B cell (primary cell): Measurements from ENCODE around the gene TMEM219. TPM values are rescaled to one million over a fixed set of nuclear protein-coding genes. Genes with fewer than 3 reads are reported as not detected.

Source experiments
- ATAC-seq: fragments of 200-7000 bp; cut with Tn5 transposase; one replicate; pipeline ENCODE4 v1.10.0; 2021; ENCODE audit warnings: low read depth, mild to moderate bottlenecking, moderate number of reproducible peaks, moderate library complexity
- CTCF ChIA-PET: fragments of 350-600 bp; sonication (Branson Sonifier 250); formaldehyde crosslinking; loops from one replicate; lab custom pipeline; 2021; ENCODE audit warnings: antibody characterized with exemption, inconsistent platforms; lab: Charles Lee
- POLR2A ChIA-PET: fragments of 350-600 bp; sonication (Branson Sonifier 250); formaldehyde crosslinking; loops from one replicate; lab custom pipeline; 2021; ENCODE audit warnings: antibody characterized with exemption; lab: Charles Lee
- DNase-seq: peaks from one replicate; pipeline ENCODE4 v3.0.0; 2013
- H2AFZ ChIP-seq: 2 replicates; pipeline ENCODE4 v1.6.1; 2012; ENCODE audit warnings: mild to moderate bottlenecking, low read depth, low read length; ENCODE audit not compliant: insufficient read depth, poor library complexity, severe bottlenecking
- H3K27ac ChIP-seq, 2 donors: 1 replicate in 1 of 2; 2 replicates in 1 of 2; pipeline ENCODE4 v1.5.1; 2012 to 2013; ENCODE audit warnings: low read length in 2 of 2, mild to moderate bottlenecking in 2 of 2, moderate library complexity in 1 of 2
- H3K27me3 ChIP-seq, 4 experiments: fragments of 200-600 bp in 1 of 4; sonication (generic) in 1 of 4; replicated peaks in 1 of 4; 1 replicate in 2 of 4; 2 replicates in 2 of 4; pipeline versions ENCODE4 v1.6.1 to v1.7.0; 2013 to 2016; ENCODE audit warnings: low read length in 3 of 4, mild to moderate bottlenecking in 2 of 4, mixed read lengths in 1 of 4, moderate library complexity in 1 of 4; ENCODE audit not compliant: insufficient read depth in 4 of 4, control insufficient read depth in 3 of 4; ENCODE audit errors: control extremely low read depth in 1 of 4
- H3K36me3 ChIP-seq, 2 experiments: replicated peaks in 1 of 2; 1 replicate in 1 of 2; 2 replicates in 1 of 2; pipeline versions ENCODE4 v1.6.1 to v1.7.1; 2013; ENCODE audit warnings: low read length in 1 of 2; ENCODE audit not compliant: insufficient read depth in 2 of 2, control insufficient read depth in 1 of 2; ENCODE audit errors: control extremely low read depth in 1 of 2, extremely low read depth in 1 of 2
- H3K4me1 ChIP-seq, 2 donors: fragments of 200-600 bp in 1 of 2; sonication (generic) in 1 of 2; 1 replicate in 1 of 2; 2 replicates in 1 of 2; pipeline versions ENCODE4 v1.5.1 to v1.6.1; 2013 to 2017; ENCODE audit warnings: low read length in 2 of 2; ENCODE audit not compliant: control insufficient read depth in 2 of 2, insufficient read depth in 2 of 2
- H3K4me2 ChIP-seq: replicated peaks from 2 replicates; pipeline ENCODE3; 2012; ENCODE audit warnings: mild to moderate bottlenecking, low read depth, low read length; ENCODE audit not compliant: poor library complexity, severe bottlenecking
- H3K4me3 ChIP-seq, 5 experiments: fragments of 200-600 bp in 1 of 5; sonication (generic) in 1 of 5; 1 replicate in 3 of 5; 2 replicates in 2 of 5; pipeline versions ENCODE4 v1.5.1 to v1.7.0; 2011 to 2016; ENCODE audit warnings: low read length in 4 of 5, mild to moderate bottlenecking in 4 of 5, low read depth in 2 of 5, control low read depth in 1 of 5, moderate library complexity in 1 of 5; ENCODE audit not compliant: insufficient read depth in 1 of 5; ENCODE audit errors: control extremely low read depth in 1 of 5, extremely low read depth in 1 of 5
- H3K79me2 ChIP-seq: fragments of 200-600 bp; sonication (generic); one replicate; pipeline ENCODE4 v1.6.0; 2016; ENCODE audit warnings: low read length; ENCODE audit not compliant: control insufficient read depth, insufficient read depth
- H3K9ac ChIP-seq: fragments of 200-600 bp; sonication (generic); 2 replicates; pipeline ENCODE4 v1.6.1; 2017; ENCODE audit warnings: mild to moderate bottlenecking, low read length, moderate library complexity
- H3K9me3 ChIP-seq, 3 donors: one replicate each; pipeline versions ENCODE4 v1.6.1 to v1.7.1; 2013; ENCODE audit warnings: low read length in 2 of 3; ENCODE audit not compliant: control insufficient read depth in 2 of 3, insufficient read depth in 1 of 3; ENCODE audit errors: control extremely low read depth in 1 of 3
- H4K20me1 ChIP-seq: 2 replicates; pipeline ENCODE4 v1.6.0; 2012; ENCODE audit warnings: mild to moderate bottlenecking, low read length; ENCODE audit not compliant: insufficient read depth, control insufficient read depth, poor library complexity, severe bottlenecking
- H3K27ac Mint-ChIP-seq: one replicate; pipeline ENCODE4 v1.8.0; 2021; ENCODE audit warnings: mixed read lengths
- H3K27me3 Mint-ChIP-seq: one replicate; pipeline ENCODE4 v1.8.0; 2021; ENCODE audit warnings: mixed read lengths
- H3K4me1 Mint-ChIP-seq: one replicate; pipeline ENCODE4 v1.8.0; 2021; ENCODE audit warnings: mixed read lengths
- H3K4me3 Mint-ChIP-seq: one replicate; pipeline ENCODE4 v1.8.0; 2021; ENCODE audit warnings: mixed read lengths
- H3K9me3 Mint-ChIP-seq: one replicate; pipeline ENCODE4 v1.8.0; 2022; ENCODE audit warnings: mixed read lengths; ENCODE audit not compliant: insufficient read depth
- CTCF ChIP-seq: fragments of 200-600 bp; IDR thresholded peaks from one replicate; pipeline ENCODE4 v1.8.0; 2022; ENCODE audit warnings: antibody characterized with exemption, mild to moderate bottlenecking
- EZH2 ChIP-seq: IDR thresholded peaks from 2 replicates; pipeline ENCODE4 v1.6.1; 2012; ENCODE audit warnings: borderline replicate concordance, low read depth, mild to moderate bottlenecking, moderate library complexity, low read length; ENCODE audit not compliant: insufficient read depth, poor library complexity, severe bottlenecking
- WGBS: methylation state at CpG from one replicate; pipeline ENCODE4 v1.1.5; 2013; ENCODE audit warnings: missing lambda C conversion rate; ENCODE audit not compliant: insufficient coverage; 5-methylcytosine and 5-hydroxymethylcytosine counted together
- intact Hi-C: fragments of 100-400 bp; cut with micrococcal nuclease; formaldehyde crosslinking; loops from one replicate; pipeline ENCODE4 v1.10.0; 2022
- polyA plus RNA-seq: library from polyadenylated mRNA; depleted of rRNA; stranded (reverse); fragments of >200 nt; gene quantifications from 2 replicates; pipeline ENCODE4 v1.2.3, GENCODE V29; 2012
- total RNA-seq, 2 donors: library from RNA; stranded (reverse); fragments of 120-200 nt in 1 of 2; gene quantifications; 1 replicate in 1 of 2; 2 replicates in 1 of 2; pipeline versions ENCODE4 v1.2.3 to v1.2.4, GENCODE V29; 2013 to 2022

Gene TMEM219
- total and polyA plus RNA-seq, 2 donors (not counting 1 experiment from before 2014, with no cell fraction given) = 66.6 to 103 TPM

GRCh38 chr16:29912087-29912486 lies 49.8 kb upstream of the TMEM219 start:
- POLR2A ChIA-PET = no interaction called here
- Mint-ChIP-seq H3K27ac (no peak overlapping the region), H3K4me1 (peaks cover 3% of the 10 kb centered on the region)

GRCh38 chr16:29913514-29913913 lies 48.4 kb upstream of the TMEM219 start:
- no peaks in the 10 kb centered on the region for H3K9me3 ChIP-seq
- H3K4me1 ChIP-seq = no peaks in the 10 kb centered on the region
- no peaks in the 10 kb centered on the region for H3K27me3 Mint-ChIP-seq
- H3K4me3 ChIP-seq = no peak overlapping the region
- no peak for ATAC-seq
- no peak overlapping the region for H3K9ac ChIP-seq
- no peak for DNase-seq
- no peak overlapping the region for H3K27ac ChIP-seq
- intact Hi-C loops = no loop called here
- H3K4me2 ChIP-seq = no peak overlapping the region
- no peak overlapping the region for H3K27ac Mint-ChIP-seq
- POLR2A ChIA-PET = no interaction called here
- CTCF ChIA-PET = no interaction called here
- no peaks in the 10 kb centered on the region for H3K79me2 ChIP-seq
- WGBS = 96% methylated on average over 8 of the region's 8 CpGs
- no peak overlapping the region for H2AFZ ChIP-seq
- no peaks in the 10 kb centered on the region for H3K9me3 Mint-ChIP-seq
- no peak for TF ChIP-seq CTCF
- TF ChIP-seq EZH2 = no peak
- peaks cover 3% of the 10 kb centered on the region for H3K4me1 Mint-ChIP-seq
- H3K4me3 Mint-ChIP-seq = no peak overlapping the region
- no peaks in the 10 kb centered on the region for H4K20me1 ChIP-seq
- H3K36me3 ChIP-seq = peaks cover 3 to 23% of the 10 kb centered on the region in 2 experiments
- H3K27me3 ChIP-seq = no peaks in the 10 kb centered on the region

More at GRCh38 chr16:29912087-29912486, 49.8 kb upstream of the TMEM219 start:
- H3K27me3 Mint-ChIP-seq = no peaks in the 10 kb centered on the region
- H3K27ac ChIP-seq = no peak overlapping the region
- H2AFZ ChIP-seq = no peak overlapping the region
- no peak overlapping the region for H3K4me2 ChIP-seq
- H3K27me3 ChIP-seq = no peaks in the 10 kb centered on the region
- no peaks in the 10 kb centered on the region for H3K79me2 ChIP-seq
- H3K9ac ChIP-seq = no peak overlapping the region
- TF ChIP-seq CTCF = no peak
- TF ChIP-seq EZH2 = no peak
- peaks cover 0 to 15% of the 10 kb centered on the region in 2 experiments for H3K36me3 ChIP-seq
- no peaks in the 10 kb centered on the region for H3K4me1 ChIP-seq
- H3K4me3 ChIP-seq = no peak overlapping the region
- H4K20me1 ChIP-seq = no peaks in the 10 kb centered on the region
- 92% methylated on average over 5 of the region's 11 CpGs for WGBS
- no peak overlapping the region for H3K4me3 Mint-ChIP-seq
- ATAC-seq (no peak), DNase-seq (no peak)
- CTCF ChIA-PET = no interaction called here
- H3K9me3 ChIP-seq = no peaks in the 10 kb centered on the region
- H3K9me3 Mint-ChIP-seq = no peaks in the 10 kb centered on the region
- intact Hi-C loops = no loop called here
